Right lobe of liver (tissue), 4 donors: ENCODE data around the gene RHOBTB1.

Experiments
- CTCF ChIP-seq, 4 donors: fragments of 200-600 bp in 3 of 4; fragments of 450-650 bp in 1 of 4; IDR thresholded peaks; one replicate each; pipeline versions ENCODE4 v1.5.1 to v1.8.0; 2016 to 2022; ENCODE audit warnings: antibody characterized with exemption in 4 of 4, mild to moderate bottlenecking in 2 of 4
- POLR2A ChIP-seq: fragments of 450-650 bp; IDR thresholded peaks from one replicate; pipeline ENCODE4 v1.6.1; 2017; ENCODE audit warnings: antibody characterized with exemption, mild to moderate bottlenecking
- donor health status: DM: no; HTN: no; CAD: no.
- donor health status: DM: no; HTN: no; CAD: no.
- donor health status: DM: no; HTN: yes; CAD: no.

- TF ChIP-seq CTCF (IDR thresholded peaks at IDR 0.05) (no peak), POLR2A (no peak)
These were observed 94.2 kb downstream of the RHOBTB1 start for GRCh38 chr10:60849740-60850139.
